DND-41 (cell line): ENCODE data around the gene PLVAP.

Source experiments
- CTCF ChIP-seq: IDR thresholded peaks from 2 replicates; pipeline ENCODE4 v1.5.1; 2012; ENCODE audit warnings: borderline replicate concordance, low read length, moderate library complexity, mild to moderate bottlenecking; ENCODE audit not compliant: poor library complexity, severe bottlenecking; ENCODE audit errors: extremely low read depth
- EZH2 ChIP-seq: IDR thresholded peaks from 3 replicates; pipeline ENCODE4 v1.6.1; 2012; ENCODE audit warnings: borderline replicate concordance, low read depth, mild to moderate bottlenecking, moderate library complexity, low read length, inconsistent platforms; ENCODE audit not compliant: severe bottlenecking

- TF ChIP-seq CTCF (no peak), EZH2 (no peak)
Observed at GRCh38 chr19:17326595-17326966, 50.6 kb downstream of the PLVAP start.
